Amniotic stem cell (primary cell): ENCODE measurements around the gene PDPR.
"Not testable (repeated sequence)": the region's sequence is repeated elsewhere in the genome, so short reads cannot be mapped to it uniquely, and the experiment has no call there.

Experiments used
- DNase-seq: peaks from one replicate; lab custom pipeline; 2025; lab: John Stamatoyannopoulos, UW

The PDPR gene

DNA sequence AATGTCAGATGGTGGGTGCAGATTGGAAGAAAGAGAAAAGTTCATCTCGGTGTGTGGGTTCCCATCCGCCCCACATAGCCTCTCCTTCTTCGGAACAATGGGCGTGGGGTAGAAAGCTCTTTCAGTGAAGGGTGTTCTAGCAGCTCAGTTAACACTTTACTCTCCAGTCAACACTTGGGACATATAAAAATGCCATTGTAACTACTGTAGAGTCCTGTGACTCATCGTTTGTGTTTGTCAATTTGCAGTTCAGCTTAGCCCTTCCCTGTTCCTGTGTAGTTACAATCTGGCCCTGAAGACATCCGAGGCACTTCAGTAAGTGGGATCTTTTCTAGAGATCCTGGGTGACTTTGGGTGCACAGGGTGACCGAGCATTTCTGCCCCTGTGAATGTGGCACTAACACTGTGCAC lies 47.9 kb downstream of the PDPR start:
- peak; percentile 31 for DNase-seq

DNA sequence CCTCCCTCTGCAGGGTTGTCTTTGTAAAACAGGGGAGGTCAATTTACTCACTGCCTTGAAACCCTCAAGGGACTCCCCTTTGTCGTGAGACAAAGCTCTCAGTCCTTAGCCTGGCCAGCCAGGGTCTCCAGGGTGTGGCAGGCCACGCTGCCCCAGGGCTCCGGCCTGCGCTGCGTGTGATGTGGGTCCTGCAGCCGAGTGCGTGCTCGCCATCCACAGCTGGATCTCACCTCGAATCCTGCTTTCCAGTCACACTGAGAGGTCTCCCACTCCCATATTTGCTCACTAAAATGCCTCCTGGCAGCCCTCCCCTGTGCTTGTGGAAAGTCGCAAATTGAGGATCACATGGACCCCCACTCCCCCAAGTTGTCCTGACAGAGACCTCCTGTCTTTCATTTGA lies 49.5 kb downstream of the PDPR start:
- DNase-seq = no peak

DNA sequence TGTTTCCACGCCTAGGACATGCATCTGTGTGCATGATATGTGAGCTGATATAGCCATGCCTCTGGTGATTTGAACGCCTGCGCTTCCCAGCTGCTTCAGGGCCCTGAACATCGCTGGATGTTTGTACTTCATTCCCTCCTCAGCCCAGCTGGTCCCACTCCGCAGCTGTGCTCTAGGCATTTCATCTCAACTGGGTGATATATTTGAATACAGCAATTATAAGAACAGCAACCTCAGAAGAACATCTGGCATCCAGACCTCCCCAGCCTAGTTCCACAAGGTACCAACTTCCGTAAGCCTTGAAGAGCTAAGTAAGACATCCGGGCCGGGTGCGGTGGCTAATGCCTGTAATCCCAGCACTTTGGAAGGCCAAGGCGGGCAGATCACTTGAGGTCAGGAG lies 52.6 kb downstream of the PDPR start:
- not testable (repeated sequence) for DNase-seq

DNA sequence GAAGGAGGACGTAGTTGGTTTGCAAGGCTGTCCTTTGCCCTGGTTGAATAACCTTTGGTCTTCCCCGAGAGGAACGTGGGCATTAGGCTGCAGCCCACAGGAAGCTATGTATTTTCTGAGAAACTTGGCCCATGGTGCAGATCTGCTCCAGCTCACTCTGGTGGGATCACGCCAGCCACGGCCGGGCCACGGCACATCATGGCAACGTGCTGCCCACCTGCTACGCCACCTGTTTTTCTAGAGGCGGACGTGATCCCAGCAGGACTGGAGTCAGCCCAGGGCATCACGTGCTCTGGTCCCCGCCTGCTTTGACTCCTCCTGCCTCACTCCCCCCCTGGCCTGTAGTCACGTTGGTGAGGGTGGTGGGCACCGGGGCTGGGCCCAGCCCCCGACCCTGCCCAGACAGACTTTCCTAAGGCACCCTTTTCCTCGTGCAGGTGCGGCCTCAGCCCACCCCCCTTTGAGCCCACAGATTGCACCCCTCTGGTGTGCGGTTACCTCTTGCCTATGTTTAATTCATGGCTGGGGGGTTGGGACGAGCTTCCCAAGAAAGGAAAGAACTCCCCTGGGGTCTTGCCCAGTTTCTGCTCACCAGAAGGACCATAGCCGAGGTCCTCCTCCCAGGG lies 59.2 kb downstream of the PDPR start, which contains the start of gene CLEC18C:
TSS of gene CLEC18C (plus strand) at position 576 of the 626 bp plus-strand sequence. CDS start 492 bp downstream, outside the sequence.
- not testable (repeated sequence) for DNase-seq

DNA sequence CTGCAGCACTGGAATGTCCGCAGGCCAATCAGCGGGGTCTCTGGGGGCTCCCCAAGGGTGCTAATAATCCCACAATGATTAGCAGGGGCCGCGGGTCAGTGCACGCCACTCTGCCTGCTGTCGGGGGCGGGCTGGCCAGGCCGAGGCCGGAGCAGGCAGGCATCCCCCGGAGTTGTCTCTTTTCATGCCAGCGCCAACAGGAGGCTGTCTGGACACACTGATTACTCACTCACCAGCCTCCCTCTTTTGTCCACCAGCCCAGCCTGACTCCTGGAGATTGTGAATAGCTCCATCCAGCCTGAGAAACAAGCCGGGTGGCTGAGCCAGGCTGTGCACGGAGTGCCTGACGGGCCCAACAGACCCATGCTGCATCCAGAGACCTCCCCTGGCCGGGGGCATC lies 59.8 kb downstream of the PDPR start:
- not testable (repeated sequence) for DNase-seq

DNA sequence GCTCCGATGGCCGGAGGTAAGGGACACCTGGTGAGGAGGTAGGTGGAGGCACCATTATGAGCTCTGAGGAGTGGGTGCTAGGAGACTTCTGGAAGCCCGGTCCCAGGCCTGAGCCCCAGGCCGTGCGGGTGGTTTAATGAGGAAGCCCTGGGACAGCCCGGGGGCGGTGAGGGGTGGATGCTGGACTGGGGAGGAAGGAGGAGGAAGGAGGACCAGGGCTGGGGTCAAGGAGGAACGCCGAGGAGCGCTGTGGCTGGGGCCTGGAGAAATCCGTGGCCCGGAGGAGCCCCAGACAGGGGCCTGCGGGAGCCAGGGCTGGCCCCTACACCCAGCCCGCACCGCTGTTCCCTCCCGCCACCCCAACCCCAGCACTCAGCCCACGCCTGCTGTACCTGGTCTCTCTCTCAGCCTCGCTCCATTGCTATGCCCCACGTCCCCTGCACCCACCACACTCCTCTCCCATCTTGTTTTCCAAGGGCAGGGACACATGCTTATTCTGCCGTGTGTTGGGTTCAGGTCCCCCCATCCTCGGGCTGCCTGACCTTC lies 60.3 kb downstream of the PDPR start:
- not testable (repeated sequence) for DNase-seq

DNA sequence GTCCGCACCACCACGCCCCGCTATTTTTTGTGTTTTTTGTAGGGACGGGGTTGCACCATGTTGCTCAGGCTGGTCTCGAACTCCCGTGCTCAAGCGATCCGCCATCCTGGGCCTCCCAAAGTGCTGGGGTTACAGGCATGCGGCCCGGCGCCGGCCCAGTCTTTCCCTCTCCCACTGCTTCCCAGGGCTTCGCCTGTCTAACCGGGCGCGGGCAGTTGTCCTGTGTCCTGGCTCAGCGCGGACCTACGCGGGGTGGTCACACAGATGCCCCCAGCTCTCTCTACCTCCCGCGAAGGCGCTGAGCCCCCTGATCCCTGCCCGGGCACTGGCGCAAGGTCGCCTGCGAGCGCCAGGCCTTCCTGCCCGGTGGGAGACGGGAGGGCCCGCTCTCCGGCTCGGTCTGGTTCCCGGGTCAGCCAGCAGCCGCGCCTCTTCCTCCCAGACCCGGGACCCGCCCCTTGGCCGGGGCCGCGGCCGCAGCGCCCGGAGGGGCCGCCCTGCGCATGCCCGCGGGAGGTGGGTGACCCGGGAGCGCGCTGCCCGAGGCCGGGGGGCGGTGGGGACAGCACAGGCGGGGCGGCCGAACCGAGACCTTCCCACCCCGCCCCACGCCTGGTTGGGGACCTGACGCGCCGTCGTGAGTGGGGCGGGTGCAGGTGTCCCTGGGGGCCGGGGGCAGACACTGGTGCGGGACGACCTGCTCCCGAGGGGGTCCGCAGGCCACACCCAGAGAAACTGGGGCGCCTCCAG lies 73.9 kb downstream of the PDPR start:
- not testable (repeated sequence) for DNase-seq

DNA sequence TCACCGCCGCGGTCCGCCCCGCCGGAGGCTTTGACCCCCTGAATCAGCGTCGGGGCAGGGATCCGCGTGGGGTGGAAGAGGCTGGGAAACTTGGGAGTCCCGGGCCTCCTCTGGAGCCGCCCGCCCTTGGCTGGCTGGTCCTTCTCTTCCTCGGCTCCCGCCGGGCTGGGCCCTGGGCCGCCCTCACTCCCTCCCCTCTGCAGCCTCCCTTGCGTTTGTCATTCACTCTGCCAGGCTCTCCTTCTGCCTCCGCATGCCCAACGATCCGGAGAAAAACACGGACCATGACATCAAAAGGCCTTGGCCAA lies 74.4 kb downstream of the PDPR start:
- not testable (repeated sequence) for DNase-seq

DNA sequence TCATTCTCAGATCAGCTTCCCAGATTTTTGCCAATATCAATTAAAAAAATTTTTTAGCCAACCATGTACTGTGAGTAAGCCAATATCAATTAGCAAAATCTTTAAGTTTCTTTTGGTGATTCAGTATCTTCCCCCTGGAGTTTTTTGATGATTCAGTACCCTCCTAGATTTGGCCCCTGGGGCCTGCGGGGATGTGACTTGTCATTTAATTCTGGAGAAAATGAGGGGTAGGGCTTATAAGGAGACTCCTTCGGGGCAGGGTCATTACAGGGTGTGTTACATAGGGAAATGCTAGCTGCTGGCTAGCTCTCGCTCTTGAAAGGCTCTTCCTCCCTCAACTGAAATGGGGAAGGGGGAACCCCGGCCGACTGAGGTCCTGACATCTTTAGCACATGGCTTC lies 76.4 kb downstream of the PDPR start:
- DNase-seq = not testable (repeated sequence)

DNA sequence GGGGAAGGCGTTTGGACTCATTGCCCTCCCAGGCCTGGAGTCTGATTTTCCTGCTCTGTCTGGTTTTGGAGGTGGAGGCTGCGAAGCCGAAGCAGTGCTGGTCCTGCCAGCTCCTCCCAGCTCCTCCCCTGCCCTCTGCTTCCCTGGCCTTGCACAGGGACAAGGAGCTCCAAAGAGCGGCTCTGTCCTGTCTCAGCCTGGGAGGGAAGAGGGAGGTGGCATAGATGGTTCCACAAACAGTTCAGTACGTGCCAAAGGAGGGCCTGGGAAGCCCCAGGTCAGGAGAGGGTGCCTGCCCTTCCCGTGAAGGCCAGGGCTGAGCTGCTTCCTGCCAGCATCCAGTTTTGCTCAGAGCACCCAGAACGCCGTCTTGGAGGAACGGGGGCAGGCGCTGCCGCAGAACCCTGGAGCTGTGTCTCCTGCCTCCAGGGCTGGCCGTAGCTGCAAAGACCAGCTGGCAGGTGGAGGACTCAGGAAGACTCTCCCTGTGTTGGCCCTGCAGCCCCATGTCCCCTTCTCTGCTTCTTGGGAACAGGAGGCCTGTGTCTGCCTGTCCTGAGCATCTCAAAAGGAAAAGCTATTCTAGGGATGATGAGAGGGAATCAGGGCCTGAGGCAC lies 82.7 kb downstream of the PDPR start:
- DNase-seq = not testable (repeated sequence)

DNA sequence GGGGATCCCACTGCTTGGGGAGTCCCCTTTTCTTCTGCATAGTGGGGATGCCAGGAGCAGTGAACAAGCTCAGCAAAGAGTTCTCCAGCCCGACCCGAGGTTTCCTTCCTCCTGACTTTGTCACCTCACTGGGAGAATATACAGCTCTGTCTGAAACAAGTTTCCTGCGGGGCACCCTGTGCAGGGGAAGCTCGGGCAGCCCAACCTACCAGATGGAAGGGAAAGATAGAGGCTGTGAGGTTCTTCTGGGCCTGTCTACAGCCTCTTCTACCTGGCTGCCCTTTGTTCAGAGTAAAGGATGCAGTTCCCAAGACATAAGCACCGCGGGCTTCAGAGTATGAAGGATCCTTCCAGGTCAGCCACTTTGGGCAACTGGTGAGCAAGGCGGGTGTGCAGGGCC lies 83.5 kb downstream of the PDPR start:
- DNase-seq = not testable (repeated sequence)

DNA sequence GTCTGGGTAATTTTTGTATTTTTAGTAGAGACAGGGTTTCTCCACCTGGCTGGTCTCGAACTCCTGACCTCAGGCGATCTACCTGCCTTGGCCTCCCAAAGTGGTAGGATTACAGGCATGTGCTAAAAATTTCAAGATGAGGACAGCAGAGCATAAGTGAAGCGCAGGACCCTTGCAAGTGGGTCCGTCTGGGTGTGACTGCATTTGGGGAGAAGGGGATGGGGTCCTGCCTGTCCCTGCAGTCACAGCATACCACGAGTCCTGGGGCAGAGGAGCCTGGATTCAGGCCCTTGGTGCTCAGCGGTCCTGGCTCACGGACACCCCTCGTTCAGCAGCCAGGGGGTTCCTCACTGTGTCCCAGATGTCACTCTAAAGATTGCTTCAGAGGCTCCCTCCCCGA lies 84.1 kb downstream of the PDPR start:
- not testable (repeated sequence) for DNase-seq

DNA sequence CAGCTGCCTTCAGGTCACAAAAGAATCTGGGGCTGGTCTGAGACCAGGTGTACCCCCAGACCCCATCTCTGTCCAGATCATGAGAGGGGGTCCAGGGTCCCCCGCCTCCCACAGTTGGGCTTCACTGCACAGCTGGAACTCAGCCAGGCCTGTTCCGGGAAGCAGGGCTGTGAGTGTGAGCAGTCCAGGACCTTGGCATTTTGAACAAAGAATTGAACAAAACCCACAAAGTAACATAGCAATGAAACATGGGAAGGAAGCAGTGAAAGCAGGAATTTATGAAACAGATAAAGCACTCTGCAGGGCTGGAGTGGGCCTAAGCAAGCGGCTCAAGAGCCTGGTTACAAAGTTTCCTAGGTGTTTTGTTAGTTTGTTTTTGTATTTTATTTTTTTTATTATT lies 84.5 kb downstream of the PDPR start:
- DNase-seq = not testable (repeated sequence)

DNA sequence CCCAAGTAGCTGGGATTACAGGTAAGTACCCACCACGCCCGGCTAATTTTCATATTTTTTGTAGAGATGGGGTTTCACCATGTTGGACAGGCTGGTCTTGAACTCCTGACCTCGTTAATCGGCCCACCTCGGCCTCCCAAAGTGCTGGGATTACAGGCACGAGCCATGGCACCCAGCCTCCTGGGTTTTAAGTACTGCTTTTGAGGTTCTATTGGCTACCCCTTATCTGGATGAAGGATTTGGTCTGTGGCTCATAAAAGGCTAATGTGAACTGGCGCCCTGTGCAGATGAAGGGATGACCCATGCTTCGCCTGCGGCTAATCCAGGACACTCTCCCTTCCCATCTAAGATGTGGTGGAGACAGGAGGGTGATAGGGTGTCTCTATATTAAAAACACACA lies 85.0 kb downstream of the PDPR start:
- not testable (repeated sequence) for DNase-seq

DNA sequence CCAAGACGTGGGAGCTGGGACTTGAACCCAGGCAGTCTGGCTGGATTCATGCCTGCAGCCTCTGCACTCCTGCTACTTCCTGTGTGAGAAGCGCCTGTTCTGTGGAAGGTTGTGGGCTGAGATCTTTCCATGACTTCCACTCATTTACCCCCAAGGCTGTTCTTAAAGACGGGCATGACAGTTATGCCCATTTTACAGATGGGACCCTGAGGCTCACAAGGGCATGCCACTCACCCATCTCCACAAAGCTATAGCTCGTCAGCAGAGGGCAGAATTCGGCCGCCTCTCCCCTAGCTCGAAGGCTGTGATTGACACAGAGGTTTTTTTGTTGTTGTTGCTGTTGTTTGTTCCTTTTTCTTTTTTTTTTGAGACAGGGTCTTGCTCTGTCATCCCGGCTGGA lies 85.9 kb downstream of the PDPR start:
- DNase-seq = not testable (repeated sequence)

DNA sequence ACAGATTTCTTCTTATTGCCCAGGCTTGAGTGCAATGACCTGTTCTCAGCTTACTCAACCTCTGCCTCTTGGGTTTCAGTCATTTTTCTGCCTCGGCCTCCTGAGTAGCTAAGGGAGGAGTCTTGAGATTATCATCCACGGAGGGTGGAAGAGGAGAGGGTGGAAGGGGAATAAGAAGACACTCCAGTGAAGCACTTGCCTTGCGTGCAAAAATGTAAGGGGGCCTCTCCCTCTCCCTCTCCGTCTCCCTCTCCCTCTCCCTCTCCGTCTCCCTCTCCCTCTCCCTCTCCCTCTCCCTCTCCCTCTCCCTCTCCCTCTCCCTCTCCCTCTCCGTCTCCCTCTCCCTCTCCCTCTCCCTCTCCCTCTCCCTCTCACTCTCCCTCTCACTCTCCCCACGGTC lies 89.4 kb downstream of the PDPR start:
- DNase-seq = not testable (repeated sequence)

DNA sequence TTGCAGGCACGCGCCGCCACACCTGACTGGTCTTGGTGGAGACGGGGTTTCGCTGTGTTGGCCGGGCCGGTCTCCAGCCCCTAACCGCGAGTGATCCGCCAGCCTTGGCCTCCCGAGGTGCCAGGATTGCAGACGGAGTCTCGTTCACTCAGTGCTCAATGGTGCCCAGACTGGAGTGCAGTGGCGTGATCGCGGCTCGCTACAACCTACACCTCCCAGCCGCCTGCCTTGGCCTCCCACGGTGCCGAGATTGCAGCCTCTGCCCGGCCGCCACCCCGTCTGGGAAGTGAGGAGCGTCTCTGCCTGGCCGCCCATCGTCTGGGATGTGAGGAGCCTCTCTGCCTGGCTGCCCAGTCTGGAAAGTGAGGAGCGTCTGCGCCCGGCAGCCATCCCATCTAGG lies 89.9 kb downstream of the PDPR start:
- DNase-seq = not testable (repeated sequence)

DNA sequence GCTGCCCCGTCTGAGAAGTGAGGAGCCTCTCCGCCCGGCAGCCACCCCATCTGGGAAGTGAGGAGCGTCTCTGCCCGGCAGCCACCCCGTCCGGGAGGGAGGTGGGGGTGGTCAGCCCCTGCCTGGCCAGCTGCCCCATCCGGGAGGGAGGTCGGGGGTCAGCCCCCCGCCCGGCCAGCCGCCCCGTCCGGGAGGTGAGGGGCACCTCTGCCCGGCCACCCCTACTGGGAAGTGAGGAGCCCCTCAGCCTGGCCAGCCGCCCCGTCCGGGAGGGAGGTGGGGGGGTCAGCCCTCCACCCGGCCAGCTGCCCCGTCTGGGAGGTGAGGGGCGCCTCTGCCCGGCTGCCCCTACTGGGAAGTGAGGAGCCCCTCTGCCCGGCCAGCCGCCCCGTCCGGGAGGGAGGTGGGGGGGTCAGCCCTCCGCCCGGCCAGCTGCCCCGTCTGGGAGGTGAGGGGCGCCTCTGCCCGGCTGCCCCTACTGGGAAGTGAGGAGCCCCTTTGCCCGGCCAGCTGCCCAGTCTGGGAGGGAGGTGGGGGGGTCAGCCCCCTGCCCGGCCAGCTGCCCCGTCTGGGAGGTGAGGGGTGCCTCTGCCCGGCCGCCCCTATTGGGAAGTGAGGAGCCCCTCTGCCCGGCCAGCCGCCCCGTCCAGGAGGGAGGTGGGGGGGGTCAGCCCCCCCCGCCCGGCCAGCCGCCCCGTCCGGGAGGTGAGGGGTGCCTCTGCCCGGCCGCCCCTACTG lies 90.7 kb downstream of the PDPR start:
- not testable (repeated sequence) for DNase-seq

DNA sequence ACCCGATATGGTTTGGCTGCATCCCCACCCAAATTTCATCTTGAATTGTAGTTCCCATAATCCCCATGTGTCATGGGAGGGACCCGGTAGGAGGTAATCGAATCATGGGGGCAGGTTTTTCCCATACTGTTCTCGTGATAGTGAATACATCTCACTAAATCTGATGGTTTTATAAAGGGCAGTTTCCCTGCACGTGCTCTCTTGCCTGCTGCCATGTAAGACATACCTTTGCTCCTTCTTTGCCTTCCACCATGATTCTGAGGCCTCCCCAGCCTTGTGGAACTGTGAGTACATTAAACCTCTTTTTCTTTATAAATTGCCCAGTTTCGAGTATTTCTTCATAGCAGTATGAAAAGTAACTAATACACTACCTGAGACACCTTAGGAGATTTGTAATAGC lies 92.2 kb downstream of the PDPR start:
- not testable (repeated sequence) for DNase-seq
